ENCODE results near the gene ADPRHL1. TPM values are rescaled to one million over a fixed set of nuclear protein-coding genes. Genes with fewer than 3 reads are reported as not detected.

ADPRHL1 gene
- total RNA-seq, 1 experiment from 2014 or later = 2.7 TPM

- Histone ChIP-seq H4K20me1 (ENCODE audit: control insufficient read depth, insufficient read depth, insufficient read length) (no peaks in the 10 kb centered on the region), H3K27me3 (ENCODE audit: insufficient read depth, low read length) (no peaks in the 10 kb centered on the region), H3K4me1 (ENCODE audit: insufficient read depth, low read length) (no peaks in the 10 kb centered on the region), H3K9ac (ENCODE audit: extremely low read depth, insufficient read length, low read length) (no peak overlapping the region), H4K5ac (ENCODE audit: insufficient read length, low read depth, low read length) (no peak overlapping the region), H3K4me2 (ENCODE audit: insufficient read depth, insufficient read length, low read length) (no peak overlapping the region), H4K8ac (replicated peaks; ENCODE audit: insufficient read length, low read depth, low read length) (no peak overlapping the region), H3K9me3 (ENCODE audit: control insufficient read depth, low read depth, low read length) (no peaks in the 10 kb centered on the region), H2AFZ (ENCODE audit: low read length) (no peak overlapping the region), H4K91ac (ENCODE audit: insufficient read length, low read depth, low read length) (no peak overlapping the region), H3K56ac (ENCODE audit: insufficient read length, low read depth, low read length) (no peak overlapping the region), H2BK12ac (ENCODE audit: insufficient read length, low read depth, low read length) (no peak overlapping the region), H3K79me2 (ENCODE audit: insufficient read depth, low read length) (no peaks in the 10 kb centered on the region), H3K23ac (ENCODE audit: insufficient read length, low read depth, low read length) (no peak overlapping the region), H2BK20ac (ENCODE audit: low read depth, low read length, poor library complexity, severe bottlenecking) (no peak overlapping the region), H3K4ac (ENCODE audit: low read depth, low read length) (no peak overlapping the region), H3K27ac (ENCODE audit: insufficient read length, low read depth, low read length) (no peak overlapping the region), H2BK15ac (ENCODE audit: low read depth, low read length) (no peak overlapping the region), H3K18ac (ENCODE audit: insufficient read length, low read depth, low read length) (no peak overlapping the region), H3K14ac (ENCODE audit: insufficient read depth, low read length) (no peak overlapping the region), H3K23me2 (ENCODE audit: insufficient read length, low read depth, low read length, poor library complexity, severe bottlenecking) (no peaks in the 10 kb centered on the region), H2AK5ac (ENCODE audit: insufficient read length, low read length) (no peak overlapping the region), H2BK5ac (ENCODE audit: insufficient read length, low read length) (no peak overlapping the region), H3T11ph (ENCODE audit: low read length) (no peak overlapping the region), H2BK120ac (ENCODE audit: low read depth, low read length, poor library complexity, severe bottlenecking) (no peak overlapping the region), H3K79me1 (ENCODE audit: insufficient read depth, low read depth, low read length, poor library complexity, severe bottlenecking) (no peaks in the 10 kb centered on the region)
- no peak for DNase-seq
- H3K27ac Mint-ChIP-seq = no peak overlapping the region
- WGBS (ENCODE audit: extremely low coverage, insufficient read length, low lambda C conversion rate) = no CpG with 5 or more reads among the region's 24 CpGs
- no peak for TF ChIP-seq CTCF (conservative IDR thresholded peaks at IDR 0.05)
- H3K27me3 Mint-ChIP-seq (ENCODE audit: low read depth) = peaks cover 2% of the 10 kb centered on the region; the same call in 1 of the 2 replicates
- H3K4me3 Mint-ChIP-seq = no peak overlapping the region
- H3K4me1 Mint-ChIP-seq = peaks cover 2 to 11% of the 10 kb centered on the region in 2 experiments; a peak in 3 of 4 replicates
- peaks cover 0 to 4% of the 10 kb centered on the region in 2 experiments; a peak in 1 of 5 replicates for H3K9me3 Mint-ChIP-seq
- H3K36me3 Mint-ChIP-seq (ENCODE audit: insufficient read depth in 1 of 3, low read depth in 3 of 3) = peaks cover 22 to 53% (median 38%) of the 10 kb centered on the region in 3 experiments
Observed at GRCh38 chr13:113451951-113452421, 1.3 kb downstream of the ADPRHL1 start.
